PC-3 (cell line): ENCODE results near the gene TMEM138. TPM values are rescaled to one million over a fixed set of nuclear protein-coding genes. Genes with fewer than 3 reads are reported as not detected.

Experiments
- ATAC-seq: fragments of 200-7000 bp; cut with Tn5 transposase; 2 replicates; pipeline ENCODE4 v1.9.1; 2020; ENCODE audit warnings: mild to moderate bottlenecking, moderate library complexity
- BruUV-seq: library from RNA; stranded (reverse); fragments of 400-500 nt; replicated peaks from 2 replicates; lab custom pipeline; 2021; lab: Mats Ljungman, UMichigan
- CTCF ChIA-PET: fragments of 300-600 bp; sonication (Branson Sonifier 250); formaldehyde crosslinking; loops from one replicate; lab custom pipeline; 2022; ENCODE audit warnings: antibody characterized with exemption; lab: Charles Lee
- POLR2A ChIA-PET: fragments of 300-600 bp; sonication (Branson Sonifier 250); formaldehyde crosslinking; loops from one replicate; lab custom pipeline; 2022; ENCODE audit warnings: antibody characterized with exemption; ENCODE audit not compliant: unreplicated experiment; lab: Charles Lee
- DNase-seq: peaks from one replicate; pipeline ENCODE4 v3.0.0-alpha.2; 2015
- H2AFZ ChIP-seq: fragments of 300-600 bp; sonication (generic); 2 replicates; pipeline ENCODE4 v1.6.0; 2016; ENCODE audit warnings: antibody characterized with exemption, low read length
- H3F3A ChIP-seq: fragments of 300-600 bp; sonication (generic); one replicate; pipeline ENCODE4 v1.6.0; 2017; ENCODE audit warnings: antibody characterized with exemption, low read length, control low read depth, mild to moderate bottlenecking; ENCODE audit not compliant: unreplicated experiment
- H3K27ac ChIP-seq: fragments of 300-600 bp; sonication (generic); 2 replicates; pipeline ENCODE4 v1.5.1; 2016; ENCODE audit warnings: mild to moderate bottlenecking, low read length
- H3K27me3 ChIP-seq: fragments of 300-600 bp; sonication (generic); 2 replicates; pipeline ENCODE4 v1.6.1; 2016; ENCODE audit warnings: low read length, mixed read lengths
- H3K36me3 ChIP-seq: fragments of 300-600 bp; sonication (generic); 2 replicates; pipeline ENCODE4 v1.6.1; 2016; ENCODE audit warnings: low read depth, mixed run types, low read length, mixed read lengths
- H3K4me1 ChIP-seq: fragments of 300-600 bp; sonication (generic); 2 replicates; pipeline ENCODE4 v1.5.1; 2016; ENCODE audit warnings: low read length; ENCODE audit not compliant: insufficient read depth
- H3K4me2 ChIP-seq: fragments of 300-600 bp; sonication (generic); 2 replicates; pipeline ENCODE4 v1.6.0; 2016; ENCODE audit warnings: low read length
- H3K4me3 ChIP-seq: fragments of 300-600 bp; sonication (generic); 2 replicates; pipeline ENCODE4 v1.5.1; 2016; ENCODE audit warnings: mild to moderate bottlenecking, low read length, mixed read lengths
- H3K79me2 ChIP-seq: fragments of 300-600 bp; sonication (generic); 2 replicates; pipeline ENCODE4 v1.6.1; 2017; ENCODE audit warnings: low read length, mixed read lengths
- H3K9ac ChIP-seq: fragments of 300-600 bp; sonication (generic); 2 replicates; pipeline ENCODE4 v1.6.0; 2016; ENCODE audit warnings: mild to moderate bottlenecking, low read length
- H3K9me2 ChIP-seq: fragments of 300-600 bp; sonication (generic); replicated peaks from 2 replicates; pipeline ENCODE4 v1.6.1; 2016; ENCODE audit warnings: mixed run types, low read length, mixed read lengths
- H3K9me3 ChIP-seq: fragments of 300-600 bp; sonication (generic); 2 replicates; pipeline ENCODE4 v1.6.1; 2016; ENCODE audit warnings: low read length, mixed read lengths
- H4K20me1 ChIP-seq: fragments of 300-600 bp; sonication (generic); 2 replicates; pipeline ENCODE4 v1.6.1; 2016; ENCODE audit warnings: low read length, mixed read lengths
- EZH2 ChIP-seq: fragments of 300-600 bp; sonication (generic); IDR thresholded peaks from one replicate; pipeline ENCODE4 v1.6.1; 2017; ENCODE audit warnings: antibody characterized with exemption, mild to moderate bottlenecking, low read length; ENCODE audit not compliant: unreplicated experiment
- EZH2phosphoT487 ChIP-seq: fragments of 300-600 bp; sonication (generic); IDR thresholded peaks from 2 replicates; pipeline ENCODE4 v1.6.1; 2018; ENCODE audit warnings: mild to moderate bottlenecking, antibody characterized with exemption, low read length, borderline replicate concordance
- intact Hi-C: fragments of 100-400 bp; cut with micrococcal nuclease; formaldehyde crosslinking; loops from 2 replicates; pipeline ENCODE4 v1.9.0; 2023
- total RNA-seq: library from RNA; depleted of rRNA; stranded (reverse); fragments of >200 nt; gene quantifications from 2 replicates; pipeline ENCODE4 v1.2.3, GENCODE V29; 2014
- TF ChIP-seq, protein P1 (sequence below): fragments of 300-600 bp; sonication (generic); conservative IDR thresholded peaks from 2 replicates; pipeline ENCODE4 v1.5.1; 2017; ENCODE audit warnings: antibody characterized with exemption, low read depth, mild to moderate bottlenecking, low read length

Gene TMEM138
- total RNA-seq, 1 experiment from 2014 or later, result 40.7 TPM

DNA sequence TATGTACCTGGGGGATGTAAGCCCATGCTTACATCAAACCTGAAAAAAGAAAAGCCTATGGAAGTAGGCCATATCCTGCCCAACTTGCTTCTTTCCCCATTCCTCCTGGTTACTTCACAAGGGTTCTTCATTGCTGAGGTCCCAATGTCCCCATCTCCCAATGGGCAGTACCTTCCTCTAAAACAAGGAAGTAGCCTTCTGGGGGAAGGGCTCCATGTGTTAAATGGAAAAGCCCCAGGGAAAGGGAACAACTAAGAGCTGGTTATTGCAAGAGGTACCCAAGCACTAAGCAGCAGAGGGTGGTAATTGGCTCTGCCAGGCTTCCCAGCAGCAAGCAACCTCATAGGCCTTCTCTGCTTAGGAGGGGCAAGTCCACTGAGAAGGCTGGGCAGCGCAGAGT lies 41.5 kb downstream of the TMEM138 start:
- H3K79me2 ChIP-seq, result no peaks in the 10 kb centered on the region
- no peaks in the 10 kb centered on the region for H3K27me3 ChIP-seq
- POLR2A ChIA-PET, result no interaction called here
- CTCF ChIA-PET, result no interaction called here
- no peak overlapping the region for H3K4me2 ChIP-seq
- no peak overlapping the region for H2AFZ ChIP-seq
- no peak overlapping the region for H3K9ac ChIP-seq
- no peak overlapping the region for H3K27ac ChIP-seq
- ATAC-seq (no peak), DNase-seq (no peak)
- TF ChIP-seq, protein P1, sequence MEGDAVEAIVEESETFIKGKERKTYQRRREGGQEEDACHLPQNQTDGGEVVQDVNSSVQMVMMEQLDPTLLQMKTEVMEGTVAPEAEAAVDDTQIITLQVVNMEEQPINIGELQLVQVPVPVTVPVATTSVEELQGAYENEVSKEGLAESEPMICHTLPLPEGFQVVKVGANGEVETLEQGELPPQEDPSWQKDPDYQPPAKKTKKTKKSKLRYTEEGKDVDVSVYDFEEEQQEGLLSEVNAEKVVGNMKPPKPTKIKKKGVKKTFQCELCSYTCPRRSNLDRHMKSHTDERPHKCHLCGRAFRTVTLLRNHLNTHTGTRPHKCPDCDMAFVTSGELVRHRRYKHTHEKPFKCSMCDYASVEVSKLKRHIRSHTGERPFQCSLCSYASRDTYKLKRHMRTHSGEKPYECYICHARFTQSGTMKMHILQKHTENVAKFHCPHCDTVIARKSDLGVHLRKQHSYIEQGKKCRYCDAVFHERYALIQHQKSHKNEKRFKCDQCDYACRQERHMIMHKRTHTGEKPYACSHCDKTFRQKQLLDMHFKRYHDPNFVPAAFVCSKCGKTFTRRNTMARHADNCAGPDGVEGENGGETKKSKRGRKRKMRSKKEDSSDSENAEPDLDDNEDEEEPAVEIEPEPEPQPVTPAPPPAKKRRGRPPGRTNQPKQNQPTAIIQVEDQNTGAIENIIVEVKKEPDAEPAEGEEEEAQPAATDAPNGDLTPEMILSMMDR, result no peak
- TF ChIP-seq EZH2 (no peak), EZH2phosphoT487 (no peak)
- H3K36me3 ChIP-seq, result peaks cover 64% of the 10 kb centered on the region
- H3F3A ChIP-seq, result peaks cover 3% of the 10 kb centered on the region
- H3K4me1 ChIP-seq, result no peaks in the 10 kb centered on the region
- H3K9me3 ChIP-seq, result no peaks in the 10 kb centered on the region
- H4K20me1 ChIP-seq, result no peaks in the 10 kb centered on the region; the same call in 1 of the 2 replicates
- intact Hi-C loops, result no loop called here
- no peak overlapping the region for H3K4me3 ChIP-seq
- no peaks in the 10 kb centered on the region for H3K9me2 ChIP-seq
- no TSS peak for BruUV-seq

DNA sequence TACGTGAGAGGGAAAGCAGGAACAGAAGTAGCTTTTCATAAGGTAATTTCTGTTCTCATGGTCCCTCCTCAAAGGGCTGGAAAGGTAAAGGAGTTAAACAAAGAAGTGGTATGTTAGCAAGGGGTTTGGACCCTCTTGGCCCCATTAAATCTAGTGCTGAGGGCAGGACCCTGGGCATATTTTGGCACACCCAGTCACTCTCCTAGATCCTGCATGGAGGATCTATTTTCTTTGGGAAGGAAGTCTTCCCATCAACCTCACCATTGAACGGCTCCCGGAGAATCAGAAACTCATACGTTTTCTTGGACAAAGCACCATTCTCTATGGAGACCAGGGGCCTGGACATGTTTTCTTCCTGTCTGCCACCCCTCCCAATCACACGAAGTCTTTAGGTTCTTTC lies 41.9 kb downstream of the TMEM138 start:
- Histone ChIP-seq H3K36me3 (peaks cover 68% of the 10 kb centered on the region), H3K27me3 (no peaks in the 10 kb centered on the region), H2AFZ (no peak overlapping the region), H3K9me2 (no peaks in the 10 kb centered on the region), H3K9ac (no peak overlapping the region), H3K4me1 (no peaks in the 10 kb centered on the region), H4K20me1 (no peaks in the 10 kb centered on the region; the same call in 1 of the 2 replicates), H3K79me2 (no peaks in the 10 kb centered on the region), H3K4me2 (no peak overlapping the region), H3K9me3 (no peaks in the 10 kb centered on the region), H3F3A (peaks cover 3% of the 10 kb centered on the region), H3K4me3 (no peak overlapping the region), H3K27ac (no peak overlapping the region)
- intact Hi-C loops, result no loop called here
- BruUV-seq, result TSS peak; percentile 28
- CTCF ChIA-PET, result no interaction called here
- POLR2A ChIA-PET, result no interaction called here
- ATAC-seq (no peak), DNase-seq (no peak)
- TF ChIP-seq EZH2phosphoT487, result no peak
- TF ChIP-seq, protein P1, result no peak
- no peak for TF ChIP-seq EZH2

DNA sequence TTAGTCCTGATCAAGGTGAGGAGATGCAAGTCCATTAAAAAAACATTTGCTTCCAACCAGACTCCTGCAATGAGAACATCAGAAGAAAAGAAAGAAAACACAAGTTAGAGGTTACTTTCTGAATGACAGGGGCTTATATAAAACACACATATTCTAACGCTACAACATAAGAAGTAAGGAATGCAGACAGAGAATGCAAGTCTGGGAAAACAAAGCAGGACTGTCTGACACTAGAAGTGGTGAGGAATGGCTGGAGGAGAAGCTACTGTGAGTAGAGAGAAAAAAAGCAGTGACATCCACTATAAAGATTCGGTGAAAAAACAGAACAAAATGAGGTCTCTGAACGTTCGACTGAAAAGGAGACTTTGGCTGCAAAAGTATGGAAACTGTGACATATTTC lies 42.5 kb downstream of the TMEM138 start:
- Histone ChIP-seq H3K4me3 (no peak overlapping the region), H3K9me2 (no peaks in the 10 kb centered on the region), H3K9me3 (no peaks in the 10 kb centered on the region), H3K36me3 (peaks cover 72% of the 10 kb centered on the region), H3K4me1 (no peaks in the 10 kb centered on the region), H4K20me1 (no peaks in the 10 kb centered on the region; the same call in 1 of the 2 replicates), H3K9ac (no peak overlapping the region), H3F3A (peaks cover 3% of the 10 kb centered on the region), H2AFZ (no peak overlapping the region), H3K27me3 (no peaks in the 10 kb centered on the region), H3K4me2 (no peak overlapping the region), H3K79me2 (no peaks in the 10 kb centered on the region), H3K27ac (no peak overlapping the region)
- BruUV-seq, result no TSS peak
- TF ChIP-seq, protein P1, result no peak
- no peak for TF ChIP-seq EZH2
- no peak for TF ChIP-seq EZH2phosphoT487
- DNase-seq (no peak), ATAC-seq (no peak)
- CTCF ChIA-PET, result no interaction called here
- intact Hi-C loops, result no loop called here
- POLR2A ChIA-PET, result no interaction called here
